Calu3 (cell line): ENCODE measurements around the gene CNPY3. TPM values are rescaled to one million over a fixed set of nuclear protein-coding genes. Genes with fewer than 3 reads are reported as not detected.

Source experiments
- BruUV-seq: library from RNA; stranded (reverse); fragments of 400-500 nt; replicated peaks from 2 replicates; lab custom pipeline; 2021; lab: Mats Ljungman, UMichigan
- CTCF ChIA-PET: fragments of 300-600 bp; sonication (Branson Sonifier 250); formaldehyde crosslinking; loops from one replicate; lab custom pipeline; 2022; ENCODE audit warnings: antibody characterized with exemption; lab: Charles Lee
- DNase-seq: peaks from one replicate; pipeline ENCODE4 v3.0.0; 2022
- H3K27ac Mint-ChIP-seq: one replicate; pipeline ENCODE4 v1.8.0; 2022; ENCODE audit warnings: mixed read lengths; ENCODE audit not compliant: unreplicated experiment
- H3K27me3 Mint-ChIP-seq: one replicate; pipeline ENCODE4 v1.8.0; 2022; ENCODE audit warnings: mixed read lengths; ENCODE audit not compliant: unreplicated experiment
- H3K36me3 Mint-ChIP-seq: one replicate; pipeline ENCODE4 v1.8.0; 2022; ENCODE audit warnings: mild to moderate bottlenecking, moderate library complexity, mixed read lengths; ENCODE audit not compliant: insufficient read depth, unreplicated experiment
- H3K4me1 Mint-ChIP-seq: one replicate; pipeline ENCODE4 v1.8.0; 2022; ENCODE audit warnings: mild to moderate bottlenecking, low read depth, mixed read lengths; ENCODE audit not compliant: unreplicated experiment
- H3K4me3 Mint-ChIP-seq: one replicate; pipeline ENCODE4 v1.8.0; 2022; ENCODE audit warnings: mild to moderate bottlenecking, low read depth, moderate library complexity, mixed read lengths; ENCODE audit not compliant: unreplicated experiment
- H3K9me3 Mint-ChIP-seq: one replicate; pipeline ENCODE4 v1.8.0; 2022; ENCODE audit warnings: low read depth, mixed read lengths; ENCODE audit not compliant: unreplicated experiment
- CTCF ChIP-seq: fragments of 200-600 bp; IDR thresholded peaks from one replicate; pipeline ENCODE4 v1.8.0; 2022; ENCODE audit warnings: antibody characterized with exemption; ENCODE audit not compliant: unreplicated experiment
- intact Hi-C: fragments of 100-400 bp; cut with micrococcal nuclease; formaldehyde crosslinking; loops from one replicate; pipeline ENCODE4 v1.10.0; 2022; ENCODE audit not compliant: unreplicated experiment
- total RNA-seq: library from RNA; stranded (reverse); gene quantifications from 2 replicates; pipeline ENCODE4 v1.2.3, GENCODE V29; 2022

CNPY3 gene
- total RNA-seq, 1 experiment from 2014 or later = 60.7 TPM

DNA sequence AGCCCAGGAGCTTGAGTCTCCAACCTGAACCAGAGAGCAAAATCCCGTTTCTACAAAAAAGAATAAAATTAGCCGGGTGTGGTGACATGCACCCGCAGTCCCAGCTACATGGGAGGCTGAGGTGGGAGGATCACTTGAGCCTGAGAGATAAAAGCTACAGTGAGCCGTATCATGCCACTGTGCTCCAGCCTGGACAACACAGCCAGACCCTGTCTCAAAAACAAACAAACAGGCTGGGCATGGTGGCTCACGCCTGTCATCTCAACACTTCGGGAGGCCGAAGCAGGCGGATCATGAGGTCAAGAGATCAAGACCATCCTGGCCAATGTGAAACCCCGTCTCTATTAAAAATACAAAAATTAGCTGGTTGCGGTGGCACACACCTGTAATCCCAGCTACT, 24.8 kb upstream of the CNPY3 start:
- Mint-ChIP-seq H3K36me3 (no peaks in the 10 kb centered on the region), H3K27ac (no peak overlapping the region), H3K9me3 (no peaks in the 10 kb centered on the region), H3K27me3 (peaks cover 41% of the 10 kb centered on the region), H3K4me1 (peaks cover 19% of the 10 kb centered on the region), H3K4me3 (no peak overlapping the region)
- CTCF ChIA-PET = interaction anchor here (0.6 kb wide), 2 partner anchors 39 to 437 kb away, joined by 4 to 5 read pairs; no protein-coding TSS in a partner anchor
- no TSS peak for BruUV-seq
- DNase-seq = no peak
- TF ChIP-seq CTCF = no peak
- intact Hi-C loops = loop anchor here (5.0 kb wide), 2 partner anchors 78 to 93 kb away; partner anchors contain the start of gene PPP2R5D

DNA sequence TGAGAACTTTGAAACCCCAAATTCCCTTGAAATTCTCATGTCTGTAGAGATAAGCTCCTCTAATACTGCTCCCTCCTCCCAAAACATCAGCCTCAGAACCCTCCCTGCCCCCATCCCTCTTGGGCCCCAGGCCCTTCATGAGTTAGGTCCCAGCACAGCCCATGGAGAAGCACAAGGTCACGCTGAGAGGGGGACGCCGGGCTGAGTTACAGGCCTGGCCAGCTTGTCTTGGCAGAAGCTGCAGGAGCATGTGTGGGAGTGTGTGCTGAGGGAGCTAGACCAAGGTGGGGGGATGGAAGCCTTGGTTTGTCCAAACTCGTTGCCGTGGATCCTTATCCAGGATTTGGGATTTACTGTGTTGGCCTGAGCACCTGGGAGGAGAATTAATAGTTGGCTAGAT, 21.9 kb upstream of the CNPY3 start:
- intact Hi-C loops = loop anchor here (5.0 kb wide), 1 partner anchor 425 kb away; no protein-coding TSS in a partner anchor
- DNase-seq = no peak
- Mint-ChIP-seq H3K27ac (no peak overlapping the region), H3K9me3 (no peaks in the 10 kb centered on the region), H3K36me3 (no peaks in the 10 kb centered on the region), H3K4me1 (peaks cover 5% of the 10 kb centered on the region), H3K4me3 (no peak overlapping the region), H3K27me3 (peaks cover 31% of the 10 kb centered on the region)
- no TSS peak for BruUV-seq
- TF ChIP-seq CTCF = no peak
- CTCF ChIA-PET = interaction anchor here (0.6 kb wide), 1 partner anchor 262 kb away, joined by 5 read pairs; no protein-coding TSS in a partner anchor

- DNase-seq = no peak
- no peak for TF ChIP-seq CTCF
- CTCF ChIA-PET = no interaction called here
- Mint-ChIP-seq H3K36me3 (no peaks in the 10 kb centered on the region), H3K4me3 (no peak overlapping the region), H3K27me3 (peaks cover 31% of the 10 kb centered on the region), H3K4me1 (no peaks in the 10 kb centered on the region), H3K27ac (no peak overlapping the region), H3K9me3 (no peaks in the 10 kb centered on the region)
- intact Hi-C loops = loop anchor here (5.0 kb wide), 1 partner anchor 422 kb away; no protein-coding TSS in a partner anchor
- no TSS peak for BruUV-seq
These were observed 19.4 kb upstream of the CNPY3 start for GRCh38 chr6:42909835-42910234.

GRCh38 chr6:42911171-42912021, 17.9 kb upstream of the CNPY3 start:
- no peak overlapping the region for H3K4me3 Mint-ChIP-seq
- TF ChIP-seq CTCF = no peak
- H3K36me3 Mint-ChIP-seq = no peaks in the 10 kb centered on the region
- DNase-seq = no peak
- no TSS peak for BruUV-seq
- H3K27ac Mint-ChIP-seq = no peak overlapping the region
- peaks cover 32% of the 10 kb centered on the region for H3K27me3 Mint-ChIP-seq
- H3K9me3 Mint-ChIP-seq = no peaks in the 10 kb centered on the region
- intact Hi-C loops = no loop called here
- CTCF ChIA-PET = interaction anchor here (0.6 to 0.7 kb wide), 3 partner anchors 77 to 1197 kb away, joined by 3 to 4 read pairs (median 3); no protein-coding TSS in a partner anchor
- H3K4me1 Mint-ChIP-seq = no peaks in the 10 kb centered on the region
